Measurements from ENCODE around the gene WDFY2.

Gene WDFY2

GRCh38 chr13:51767100-51767499 is 182.8 kb downstream of the WDFY2 start:
- peak; percentile 54 for TF ChIP-seq CTCF (conservative IDR thresholded peaks at IDR 0.05; ENCODE audit: low read length)
- TF ChIP-seq EZH2phosphoT487 (IDR thresholded peaks at IDR 0.05; ENCODE audit: borderline replicate concordance) = no peak
- Histone ChIP-seq H3K79me2 (ENCODE audit: insufficient read depth, low read length) (no peaks in the 10 kb centered on the region), H3K27me3 (ENCODE audit: insufficient read depth, low read length, poor library complexity, severe bottlenecking) (no peaks in the 10 kb centered on the region), H4K20me1 (ENCODE audit: insufficient read depth, low read length, poor library complexity, severe bottlenecking) (no peaks in the 10 kb centered on the region), H2AFZ (ENCODE audit: low read length) (no peak overlapping the region), H3K9me2 (replicated peaks; ENCODE audit: low read depth, low read length) (no peaks in the 10 kb centered on the region), H3K4me3 (ENCODE audit: low read length, poor library complexity, severe bottlenecking) (no peak overlapping the region), H3F3A (ENCODE audit: low read depth) (no peaks in the 10 kb centered on the region), H3K4me2 (ENCODE audit: low read depth, low read length, poor library complexity, severe bottlenecking) (no peak overlapping the region), H3K4me1 (ENCODE audit: insufficient read depth, low read length, poor library complexity, severe bottlenecking) (peaks cover 14% of the 10 kb centered on the region), H3K9me3 (ENCODE audit: insufficient read depth, low read depth, low read length) (no peaks in the 10 kb centered on the region), H3K36me3 (ENCODE audit: insufficient read depth, low read length) (peaks cover 9% of the 10 kb centered on the region; the same call in 1 of the 2 replicates), H3K9ac (ENCODE audit: low read depth, low read length, poor library complexity, severe bottlenecking) (no peak overlapping the region)

GRCh38 chr13:51768378-51768921 is 184.2 kb downstream of the WDFY2 start:
- peaks cover 14% of the 10 kb centered on the region for H3K4me1 ChIP-seq (ENCODE audit: insufficient read depth, low read length, poor library complexity, severe bottlenecking)
- H3K4me3 ChIP-seq (ENCODE audit: low read length, poor library complexity, severe bottlenecking) = no peak overlapping the region
- no peak overlapping the region for H3K4me2 ChIP-seq (ENCODE audit: low read depth, low read length, poor library complexity, severe bottlenecking)
- TF ChIP-seq CTCF (conservative IDR thresholded peaks at IDR 0.05; ENCODE audit: low read length) = no peak
- no peak for TF ChIP-seq EZH2phosphoT487 (IDR thresholded peaks at IDR 0.05; ENCODE audit: borderline replicate concordance)
- H3K9ac ChIP-seq (ENCODE audit: low read depth, low read length, poor library complexity, severe bottlenecking) = no peak overlapping the region
- H4K20me1 ChIP-seq (ENCODE audit: insufficient read depth, low read length, poor library complexity, severe bottlenecking) = no peaks in the 10 kb centered on the region
- no peaks in the 10 kb centered on the region for H3K36me3 ChIP-seq (ENCODE audit: insufficient read depth, low read length)
- no peak overlapping the region for H2AFZ ChIP-seq (ENCODE audit: low read length)
- no peaks in the 10 kb centered on the region for H3K79me2 ChIP-seq (ENCODE audit: insufficient read depth, low read length)
- H3F3A ChIP-seq (ENCODE audit: low read depth) = no peaks in the 10 kb centered on the region
- no peaks in the 10 kb centered on the region for H3K9me2 ChIP-seq (replicated peaks; ENCODE audit: low read depth, low read length)
- H3K9me3 ChIP-seq (ENCODE audit: insufficient read depth, low read depth, low read length) = no peaks in the 10 kb centered on the region
- no peaks in the 10 kb centered on the region for H3K27me3 ChIP-seq (ENCODE audit: insufficient read depth, low read length, poor library complexity, severe bottlenecking)

- Histone ChIP-seq H2AFZ (ENCODE audit: low read length) (no peak overlapping the region), H3K9me3 (ENCODE audit: insufficient read depth, low read depth, low read length) (no peaks in the 10 kb centered on the region), H3K4me2 (ENCODE audit: low read depth, low read length, poor library complexity, severe bottlenecking) (no peak overlapping the region), H4K20me1 (ENCODE audit: insufficient read depth, low read length, poor library complexity, severe bottlenecking) (no peaks in the 10 kb centered on the region), H3K27me3 (ENCODE audit: insufficient read depth, low read length, poor library complexity, severe bottlenecking) (no peaks in the 10 kb centered on the region), H3K4me1 (ENCODE audit: insufficient read depth, low read length, poor library complexity, severe bottlenecking) (peaks cover 14% of the 10 kb centered on the region), H3K9ac (ENCODE audit: low read depth, low read length, poor library complexity, severe bottlenecking) (no peak overlapping the region), H3K4me3 (ENCODE audit: low read length, poor library complexity, severe bottlenecking) (no peak overlapping the region), H3K79me2 (ENCODE audit: insufficient read depth, low read length) (no peaks in the 10 kb centered on the region), H3F3A (ENCODE audit: low read depth) (no peaks in the 10 kb centered on the region), H3K36me3 (ENCODE audit: insufficient read depth, low read length) (no peaks in the 10 kb centered on the region), H3K9me2 (replicated peaks; ENCODE audit: low read depth, low read length) (no peaks in the 10 kb centered on the region)
- TF ChIP-seq CTCF (conservative IDR thresholded peaks at IDR 0.05; ENCODE audit: low read length) (no peak), EZH2phosphoT487 (IDR thresholded peaks at IDR 0.05; ENCODE audit: borderline replicate concordance) (no peak)
Observed at GRCh38 chr13:51768976-51769375, 184.7 kb downstream of the WDFY2 start.
